Measurements from ENCODE around the gene SP9. TPM values are rescaled to one million over a fixed set of nuclear protein-coding genes. Genes with fewer than 3 reads are reported as not detected.

The SP9 gene
- polyA plus RNA-seq, 1 donor from 2014 or later, result not detected

GRCh38 chr2:174328961-174329715 lies 5.6 kb upstream of the SP9 start:
- H3K4me3 Mint-ChIP-seq, result peak overlapping the region in 3 of 4 donors; percentile 23 to 68 (median 67)
- H3K36me3 Mint-ChIP-seq, result peaks cover 3% of the 10 kb centered on the region
- H3K9me3 Mint-ChIP-seq, result peaks cover 0 to 10% (median 0%) of the 10 kb centered on the region in 3 donors
- H3K4me1 Mint-ChIP-seq, result peaks cover 15 to 27% (median 18%) of the 10 kb centered on the region in 3 donors
- H3K27ac Mint-ChIP-seq, result peak overlapping the region; percentile 56 to 86 (median 74)
- H3K27me3 Mint-ChIP-seq, result peaks cover 73% of the 10 kb centered on the region

GRCh38 chr2:174330945-174331594 lies 3.7 kb upstream of the SP9 start:
- peaks cover 11 to 27% (median 17%) of the 10 kb centered on the region in 3 donors for H3K4me1 Mint-ChIP-seq
- peaks cover 0 to 18% (median 0%) of the 10 kb centered on the region in 3 donors for H3K9me3 Mint-ChIP-seq
- peak overlapping the region; percentile 56 to 93 (median 78) for H3K27ac Mint-ChIP-seq
- peaks cover 78% of the 10 kb centered on the region for H3K27me3 Mint-ChIP-seq
- H3K36me3 Mint-ChIP-seq, result peaks cover 3% of the 10 kb centered on the region
- peak overlapping the region in 2 of 4 donors; percentile 55 to 67 for H3K4me3 Mint-ChIP-seq

- H3K27me3 Mint-ChIP-seq, result peaks cover 75% of the 10 kb centered on the region
- H3K9me3 Mint-ChIP-seq, result peaks cover 0 to 17% (median 0%) of the 10 kb centered on the region in 3 donors
- peaks cover 3% of the 10 kb centered on the region for H3K36me3 Mint-ChIP-seq
- peak overlapping the region in 2 of 4 donors; percentile 55 to 79 for H3K4me3 Mint-ChIP-seq
- H3K27ac Mint-ChIP-seq, result peak overlapping the region; percentile 56 to 93 (median 59)
- H3K4me1 Mint-ChIP-seq, result peaks cover 10 to 26% (median 16%) of the 10 kb centered on the region in 3 donors
These were observed 3.0 kb upstream of the SP9 start for GRCh38 chr2:174331595-174332216.

- Mint-ChIP-seq H3K4me3 (peak overlapping the region; percentile 17 to 79 (median 48)), H3K27ac (peak overlapping the region; percentile 56 to 93 (median 93)), H3K4me1 (peaks cover 5 to 19% (median 11%) of the 10 kb centered on the region in 3 donors), H3K36me3 (peaks cover 3% of the 10 kb centered on the region), H3K9me3 (peaks cover 0 to 14% (median 0%) of the 10 kb centered on the region in 3 donors), H3K27me3 (peaks cover 69% of the 10 kb centered on the region)
These were observed 2.4 kb upstream of the SP9 start for GRCh38 chr2:174332217-174332963.

- Mint-ChIP-seq H3K27me3 (peaks cover 66% of the 10 kb centered on the region), H3K9me3 (peaks cover 0 to 18% (median 0%) of the 10 kb centered on the region in 3 donors), H3K4me1 (peaks cover 2 to 18% (median 10%) of the 10 kb centered on the region in 3 donors), H3K4me3 (peak overlapping the region in 3 of 4 donors; percentile 46 to 79 (median 72)), H3K27ac (peak overlapping the region; percentile 56 to 93 (median 93)), H3K36me3 (peaks cover 3% of the 10 kb centered on the region)
These were observed 1.8 kb upstream of the SP9 start for GRCh38 chr2:174333017-174333371.

GRCh38 chr2:174333372-174334277 lies 1.1 kb upstream of the SP9 start:
- Mint-ChIP-seq H3K4me3 (peak overlapping the region; percentile 46 to 79 (median 74)), H3K9me3 (peaks cover 0 to 18% (median 0%) of the 10 kb centered on the region in 3 donors), H3K36me3 (peaks cover 3% of the 10 kb centered on the region), H3K27ac (peak overlapping the region; percentile 56 to 93 (median 93)), H3K27me3 (peaks cover 64% of the 10 kb centered on the region), H3K4me1 (peaks cover 2 to 18% (median 10%) of the 10 kb centered on the region in 3 donors)

GRCh38 chr2:174334278-174334715 lies 457 bp upstream of the SP9 start:
- H3K4me3 Mint-ChIP-seq, result peak overlapping the region in 2 of 4 donors; percentile 76 to 79
- peaks cover 3% of the 10 kb centered on the region for H3K36me3 Mint-ChIP-seq
- H3K9me3 Mint-ChIP-seq, result peaks cover 0 to 18% (median 0%) of the 10 kb centered on the region in 3 donors
- H3K4me1 Mint-ChIP-seq, result peaks cover 2 to 11% (median 10%) of the 10 kb centered on the region in 3 donors
- H3K27me3 Mint-ChIP-seq, result peaks cover 60% of the 10 kb centered on the region
- peak overlapping the region; percentile 56 to 93 (median 93) for H3K27ac Mint-ChIP-seq

- H3K27me3 Mint-ChIP-seq, result peaks cover 53% of the 10 kb centered on the region
- H3K4me1 Mint-ChIP-seq, result peaks cover 2 to 10% (median 9%) of the 10 kb centered on the region in 3 donors
- peak overlapping the region; percentile 93 to 94 (median 93) for H3K27ac Mint-ChIP-seq
- H3K9me3 Mint-ChIP-seq, result peaks cover 0 to 14% (median 0%) of the 10 kb centered on the region in 3 donors
- H3K36me3 Mint-ChIP-seq, result peaks cover 3% of the 10 kb centered on the region
- H3K4me3 Mint-ChIP-seq, result peak overlapping the region in 3 of 4 donors; percentile 63 to 85 (median 72)
These were observed 667 bp downstream of the SP9 start for GRCh38 chr2:174335254-174335987.

- Mint-ChIP-seq H3K4me3 (peak overlapping the region in 2 of 4 donors; percentile 66 to 85), H3K27ac (peak overlapping the region in 2 of 3 donors; percentile 94), H3K27me3 (peaks cover 49% of the 10 kb centered on the region), H3K36me3 (peaks cover 3% of the 10 kb centered on the region), H3K9me3 (peaks cover 0 to 14% (median 0%) of the 10 kb centered on the region in 3 donors), H3K4me1 (peaks cover 2 to 10% (median 10%) of the 10 kb centered on the region in 3 donors)
These were observed 1.3 kb downstream of the SP9 start for GRCh38 chr2:174335988-174336500.

GRCh38 chr2:174336501-174337336 lies 2.0 kb downstream of the SP9 start:
- H3K27ac Mint-ChIP-seq, result peak overlapping the region; percentile 88 to 99 (median 94)
- H3K9me3 Mint-ChIP-seq, result peaks cover 0 to 14% (median 0%) of the 10 kb centered on the region in 3 donors
- peaks cover 4% of the 10 kb centered on the region for H3K36me3 Mint-ChIP-seq
- peaks cover 49% of the 10 kb centered on the region for H3K27me3 Mint-ChIP-seq
- H3K4me1 Mint-ChIP-seq, result peaks cover 6 to 17% (median 14%) of the 10 kb centered on the region in 3 donors
- peak overlapping the region; percentile 66 to 94 (median 88) for H3K4me3 Mint-ChIP-seq

GRCh38 chr2:174337337-174338146 lies 2.8 kb downstream of the SP9 start:
- Mint-ChIP-seq H3K9me3 (peaks cover 0 to 14% (median 0%) of the 10 kb centered on the region in 3 donors), H3K27ac (peak overlapping the region; percentile 94 to 99 (median 95)), H3K4me3 (peak overlapping the region; percentile 66 to 94 (median 80)), H3K36me3 (peaks cover 4% of the 10 kb centered on the region), H3K4me1 (peaks cover 8 to 18% (median 13%) of the 10 kb centered on the region in 3 donors), H3K27me3 (peaks cover 46% of the 10 kb centered on the region)

Measured in IgD-negative memory B cell (primary cell).